A549 (cell line): Measurements from ENCODE around the gene KIF13A. TPM values are rescaled to one million over a fixed set of nuclear protein-coding genes. Genes with fewer than 3 reads are reported as not detected.
A peak's percentile ranks its signal among the peaks of the same experiment; 100 is the strongest.

Source experiments
- ATAC-seq, 2 experiments: fragments of 200-7000 bp in 1 of 2; fragments of >200 bp in 1 of 2; cut with Nextera tagmentation in 1 of 2; cut with Tn5 transposase in 1 of 2; 3 replicates each; pipeline versions ENCODE4 v1.8.0 to v1.9.1; 2018 to 2020; ENCODE audit warnings: mild to moderate bottlenecking in 1 of 2, moderate library complexity in 1 of 2
- CTCF ChIA-PET: fragments of 300-600 bp; sonication (Branson Sonifier 250); formaldehyde crosslinking; extraction: SDS; loops from one replicate; lab custom pipeline; 2021; ENCODE audit warnings: antibody characterized with exemption, inconsistent platforms; lab: Yijun Ruan, JAX
- POLR2A ChIA-PET: fragments of 350-600 bp; formaldehyde crosslinking; extraction: SDS; loops from one replicate; lab custom pipeline; 2021; ENCODE audit warnings: antibody characterized with exemption, inconsistent platforms; lab: Yijun Ruan, JAX
- DNase-seq, 2 experiments: peaks; one replicate each; pipeline versions ENCODE4 v3.0.0 to v3.0.0-alpha.2; 2011 to 2016; ENCODE audit warnings: low read depth in 1 of 2, low spot score in 1 of 2
- FAIRE-seq: peaks from 2 replicates; lab custom pipeline; 2011; peaks lifted over from hg19 to GRCh38; lab: Jason Lieb, UNC
- H3K27ac ChIP-seq, 2 experiments: fragments of >200 bp; sonication (Bioruptor Twin); formaldehyde crosslinking; 3 replicates each; pipeline ENCODE4 v1.5.1; 2016 to 2017
- H3K4me1 ChIP-seq: fragments of >200 bp; sonication (Bioruptor Twin); formaldehyde crosslinking; 3 replicates; pipeline ENCODE4 v1.6.1; 2016
- H3K4me2 ChIP-seq: fragments of >200 bp; sonication (Bioruptor Twin); formaldehyde crosslinking; 3 replicates; pipeline ENCODE4 v1.6.1; 2016
- H3K4me3 ChIP-seq: fragments of >200 bp; sonication (Bioruptor Twin); formaldehyde crosslinking; 3 replicates; pipeline ENCODE4 v1.5.1; 2016
- H3K9me3 ChIP-seq: fragments of >200 bp; sonication (Bioruptor Twin); formaldehyde crosslinking; 3 replicates; pipeline ENCODE4 v1.6.1; 2016
- BHLHE40 ChIP-seq: IDR thresholded peaks from 2 replicates; pipeline ENCODE4 v1.6.1; 2012; ENCODE audit warnings: low read depth, low read length, inconsistent platforms
- CHD4 ChIP-seq: fragments of 200-600 bp; sonication (generic); IDR thresholded peaks from 2 replicates; pipeline ENCODE4 v1.6.1; 2016; ENCODE audit warnings: antibody characterized with exemption, mild to moderate bottlenecking, borderline replicate concordance
- ESRRA ChIP-seq: fragments of 150-350 bp; IDR thresholded peaks from 2 replicates; pipeline ENCODE4 v1.6.1; 2014; ENCODE audit warnings: mild to moderate bottlenecking, low read length, borderline replicate concordance
- FOSB ChIP-seq: fragments of 250-450 bp; sonication (Bioruptor Pico); IDR thresholded peaks from 2 replicates; pipeline ENCODE4 v1.5.0; 2020; ENCODE audit warnings: mild to moderate bottlenecking, moderate library complexity
- GATA3 ChIP-seq: IDR thresholded peaks from 2 replicates; pipeline ENCODE4 v1.6.1; 2012; ENCODE audit warnings: borderline replicate concordance
- HOXA7 ChIP-seq: fragments of 250-450 bp; sonication (Bioruptor Pico); IDR thresholded peaks from 2 replicates; pipeline ENCODE4 v1.5.0; 2020; ENCODE audit warnings: mild to moderate bottlenecking, moderate library complexity
- KDM1A ChIP-seq: fragments of 200-600 bp; sonication (generic); IDR thresholded peaks from 2 replicates; pipeline ENCODE4 v1.6.1; 2016; ENCODE audit warnings: low read depth, mild to moderate bottlenecking
- MAZ ChIP-seq: fragments of 150-350 bp; IDR thresholded peaks from 2 replicates; pipeline ENCODE4 v1.6.1; 2014; ENCODE audit warnings: antibody characterized with exemption, low read depth, low read length, borderline replicate concordance
- NFE2L2 ChIP-seq: fragments of 150-350 bp; conservative IDR thresholded peaks from 2 replicates; pipeline ENCODE4 v1.6.1; 2014; ENCODE audit warnings: low read length
- NPAS2 ChIP-seq: fragments of 250-450 bp; sonication (Bioruptor Pico); IDR thresholded peaks from 2 replicates; pipeline ENCODE4 v1.8.0; 2022; ENCODE audit warnings: mild to moderate bottlenecking, moderate library complexity, borderline replicate concordance
- PHF8 ChIP-seq: fragments of 200-600 bp; sonication (generic); IDR thresholded peaks from 2 replicates; pipeline ENCODE4 v1.6.1; 2016; ENCODE audit warnings: low read depth, mild to moderate bottlenecking, antibody characterized with exemption, moderate library complexity, borderline replicate concordance
- RAD21 ChIP-seq, 2 experiments: fragments of >200 bp in 1 of 2; sonication (Bioruptor Twin) in 1 of 2; formaldehyde crosslinking in 1 of 2; IDR thresholded peaks in 1 of 2; conservative IDR thresholded peaks in 1 of 2; 2 replicates in 1 of 2; 3 replicates in 1 of 2; pipeline ENCODE4 v1.6.1; 2012 to 2018; ENCODE audit warnings: inconsistent platforms in 1 of 2
- SMC3 ChIP-seq: fragments of >200 bp; sonication (Bioruptor Twin); formaldehyde crosslinking; IDR thresholded peaks from 3 replicates; pipeline ENCODE4 v1.6.1; 2018; ENCODE audit warnings: inconsistent platforms
- TFCP2L1 ChIP-seq: fragments of 250-450 bp; sonication (Bioruptor Pico); IDR thresholded peaks from 2 replicates; pipeline ENCODE4 v1.5.0; 2021; ENCODE audit warnings: mild to moderate bottlenecking
- WGBS: methylation state at CpG from one replicate; pipeline ENCODE4 v1.1.6; 2017; ENCODE audit errors: missing lambda C conversion rate; 5-methylcytosine and 5-hydroxymethylcytosine counted together
- polyA plus RNA-seq, 4 experiments: library from polyadenylated mRNA; depleted of rRNA in 3 of 4; stranded (reverse); fragments of >200 nt; fragmentation: RNase III in 1 of 4; extraction: RNeasy Plus Mini Kit Qiagen cat#74134 plus additional on column Dnase treatment in 1 of 4; gene quantifications; 2 replicates in 3 of 4; 3 replicates in 1 of 4; pipeline ENCODE4 v1.2.3, GENCODE V29; 2011 to 2017
- TF ChIP-seq, protein P1 (sequence below): fragments of 200-600 bp; sonication (generic); IDR thresholded peaks from 2 replicates; pipeline ENCODE4 v1.6.1; 2016; ENCODE audit warnings: antibody characterized with exemption, mild to moderate bottlenecking, moderate library complexity
- TF ChIP-seq, protein P2 (sequence below): fragments of 250-450 bp; sonication (Bioruptor Pico); IDR thresholded peaks from 2 replicates; pipeline ENCODE4 v1.5.0; 2020; ENCODE audit warnings: low read depth, mild to moderate bottlenecking, moderate library complexity
- TF ChIP-seq, protein P3 (sequence below): IDR thresholded peaks from 2 replicates; pipeline ENCODE4 v1.6.1; 2012

KIF13A gene
- polyA plus RNA-seq, 2 of the 4 experiments (the other 2 are of a cell fraction) = 30.2 to 39.4 TPM

DNA sequence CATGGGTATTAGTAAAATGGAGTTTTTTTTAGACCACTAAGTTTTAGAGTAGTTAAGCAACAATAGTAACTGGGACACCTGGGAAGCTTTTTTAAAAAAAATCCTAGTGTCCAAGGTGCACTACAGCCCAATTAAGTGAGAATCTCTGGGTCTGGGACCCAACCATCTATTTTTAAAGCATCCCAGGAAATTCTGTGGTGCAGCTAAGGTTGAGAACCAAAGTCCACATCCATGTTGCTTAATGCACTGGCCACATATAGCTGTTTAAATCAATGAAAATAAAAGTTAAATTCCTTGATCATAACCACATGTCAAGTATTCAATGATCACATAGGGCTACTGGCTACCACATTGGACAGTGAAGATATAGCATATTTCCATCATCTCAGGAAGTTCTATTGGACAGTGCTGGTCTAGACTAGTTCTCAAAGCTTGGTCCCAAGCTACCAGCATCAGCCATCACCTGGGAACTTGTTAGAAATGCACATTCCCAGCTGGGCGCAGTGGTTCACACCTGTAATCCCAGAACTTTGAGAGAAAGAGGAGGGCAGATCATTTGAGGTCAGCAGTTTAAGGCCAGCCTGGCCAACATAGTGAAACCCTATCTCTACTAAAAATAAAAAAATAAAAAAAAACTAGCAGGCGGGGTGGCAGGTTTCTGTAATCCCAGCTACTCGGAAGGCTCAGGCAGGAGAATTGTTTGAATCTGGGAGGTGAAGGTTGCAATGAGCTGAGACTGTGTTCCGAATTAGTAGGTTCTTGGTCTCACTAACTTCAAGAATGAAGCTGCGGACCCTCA, 12.7 kb downstream of the KIF13A start (continued):
- TF ChIP-seq KDM1A = no peak
- TF ChIP-seq MAZ = no peak
- TF ChIP-seq, protein P1, sequence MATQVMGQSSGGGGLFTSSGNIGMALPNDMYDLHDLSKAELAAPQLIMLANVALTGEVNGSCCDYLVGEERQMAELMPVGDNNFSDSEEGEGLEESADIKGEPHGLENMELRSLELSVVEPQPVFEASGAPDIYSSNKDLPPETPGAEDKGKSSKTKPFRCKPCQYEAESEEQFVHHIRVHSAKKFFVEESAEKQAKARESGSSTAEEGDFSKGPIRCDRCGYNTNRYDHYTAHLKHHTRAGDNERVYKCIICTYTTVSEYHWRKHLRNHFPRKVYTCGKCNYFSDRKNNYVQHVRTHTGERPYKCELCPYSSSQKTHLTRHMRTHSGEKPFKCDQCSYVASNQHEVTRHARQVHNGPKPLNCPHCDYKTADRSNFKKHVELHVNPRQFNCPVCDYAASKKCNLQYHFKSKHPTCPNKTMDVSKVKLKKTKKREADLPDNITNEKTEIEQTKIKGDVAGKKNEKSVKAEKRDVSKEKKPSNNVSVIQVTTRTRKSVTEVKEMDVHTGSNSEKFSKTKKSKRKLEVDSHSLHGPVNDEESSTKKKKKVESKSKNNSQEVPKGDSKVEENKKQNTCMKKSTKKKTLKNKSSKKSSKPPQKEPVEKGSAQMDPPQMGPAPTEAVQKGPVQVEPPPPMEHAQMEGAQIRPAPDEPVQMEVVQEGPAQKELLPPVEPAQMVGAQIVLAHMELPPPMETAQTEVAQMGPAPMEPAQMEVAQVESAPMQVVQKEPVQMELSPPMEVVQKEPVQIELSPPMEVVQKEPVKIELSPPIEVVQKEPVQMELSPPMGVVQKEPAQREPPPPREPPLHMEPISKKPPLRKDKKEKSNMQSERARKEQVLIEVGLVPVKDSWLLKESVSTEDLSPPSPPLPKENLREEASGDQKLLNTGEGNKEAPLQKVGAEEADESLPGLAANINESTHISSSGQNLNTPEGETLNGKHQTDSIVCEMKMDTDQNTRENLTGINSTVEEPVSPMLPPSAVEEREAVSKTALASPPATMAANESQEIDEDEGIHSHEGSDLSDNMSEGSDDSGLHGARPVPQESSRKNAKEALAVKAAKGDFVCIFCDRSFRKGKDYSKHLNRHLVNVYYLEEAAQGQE = no peak

DNA sequence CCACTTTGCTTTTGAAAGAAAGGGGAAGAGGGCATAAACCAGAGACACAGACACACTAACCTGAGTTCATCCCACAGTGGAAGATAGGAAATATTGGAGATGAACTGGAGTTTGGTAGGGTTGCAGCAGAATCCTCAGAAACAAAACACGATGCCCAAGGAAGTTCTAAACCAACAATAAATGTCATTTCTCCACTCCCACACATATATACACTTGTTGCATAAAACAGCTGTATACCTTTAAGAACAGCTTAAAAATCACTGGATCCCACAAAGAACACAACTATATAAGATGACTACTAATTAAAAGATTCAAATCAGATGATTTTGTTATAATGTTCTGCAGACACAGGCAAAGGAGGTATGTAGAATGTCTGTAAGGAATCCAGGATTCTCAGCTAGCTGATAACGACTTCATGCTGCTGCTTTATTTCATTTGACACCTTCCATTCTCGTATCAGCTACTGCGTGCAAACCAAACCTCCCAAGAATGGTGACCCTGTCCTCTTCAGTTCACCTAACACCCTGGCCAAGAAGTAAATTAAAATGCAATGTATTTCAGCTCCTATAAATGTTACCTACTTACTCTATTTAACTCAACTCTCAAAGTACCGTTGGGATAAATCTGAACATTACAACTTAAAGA, 14.3 kb downstream of the KIF13A start:
- DNase-seq = no peak
- TF ChIP-seq CHD4 (no peak), NFE2L2 (no peak), NPAS2 (CRISPR knock-in tag) (no peak), RAD21 (conservative IDR thresholded peaks at IDR 0.05 in 1 of 2, IDR thresholded peaks at IDR 0.05 in 1 of 2) (no peak), BHLHE40 (no peak), FOSB (CRISPR knock-in tag) (no peak), ESRRA (no peak), PHF8 (no peak), SMC3 (no peak), GATA3 (no peak), TFCP2L1 (CRISPR knock-in tag) (no peak), KDM1A (no peak), HOXA7 (CRISPR knock-in tag) (no peak)
- TF ChIP-seq, protein P2, sequence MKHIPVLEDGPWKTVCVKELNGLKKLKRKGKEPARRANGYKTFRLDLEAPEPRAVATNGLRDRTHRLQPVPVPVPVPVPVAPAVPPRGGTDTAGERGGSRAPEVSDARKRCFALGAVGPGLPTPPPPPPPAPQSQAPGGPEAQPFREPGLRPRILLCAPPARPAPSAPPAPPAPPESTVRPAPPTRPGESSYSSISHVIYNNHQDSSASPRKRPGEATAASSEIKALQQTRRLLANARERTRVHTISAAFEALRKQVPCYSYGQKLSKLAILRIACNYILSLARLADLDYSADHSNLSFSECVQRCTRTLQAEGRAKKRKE (CRISPR knock-in tag) = no peak
- TF ChIP-seq, protein P3, sequence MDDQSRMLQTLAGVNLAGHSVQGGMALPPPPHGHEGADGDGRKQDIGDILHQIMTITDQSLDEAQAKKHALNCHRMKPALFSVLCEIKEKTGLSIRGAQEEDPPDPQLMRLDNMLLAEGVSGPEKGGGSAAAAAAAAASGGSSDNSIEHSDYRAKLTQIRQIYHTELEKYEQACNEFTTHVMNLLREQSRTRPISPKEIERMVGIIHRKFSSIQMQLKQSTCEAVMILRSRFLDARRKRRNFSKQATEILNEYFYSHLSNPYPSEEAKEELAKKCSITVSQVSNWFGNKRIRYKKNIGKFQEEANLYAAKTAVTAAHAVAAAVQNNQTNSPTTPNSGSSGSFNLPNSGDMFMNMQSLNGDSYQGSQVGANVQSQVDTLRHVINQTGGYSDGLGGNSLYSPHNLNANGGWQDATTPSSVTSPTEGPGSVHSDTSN = no peak
- TF ChIP-seq, protein P1 = no peak
- TF ChIP-seq, all 56 proteins: peak for 0
- ATAC-seq (no peak), FAIRE-seq (no peak)
- no peaks in the 10 kb centered on the region for H3K9me3 ChIP-seq
- WGBS = 72% methylated on average over 5 of the region's 5 CpGs
- H3K4me3 ChIP-seq = no peak overlapping the region
- CTCF ChIA-PET = no interaction called here
- POLR2A ChIA-PET = no interaction called here
- peak overlapping the region in 1 of 2 experiments; percentile 72; a peak in 4 of 6 replicates for H3K27ac ChIP-seq
- peaks cover 42% of the 10 kb centered on the region for H3K4me1 ChIP-seq
- H3K4me2 ChIP-seq = peak overlapping the region; percentile 62
